IPS-11a (cell line): ENCODE measurements around the gene XXYLT1.

Source experiments
- H3K4me3 ChIP-seq: one replicate; pipeline ENCODE4 v1.5.1; 2013; ENCODE audit warnings: low read depth, low read length, control low read depth

XXYLT1 gene

DNA sequence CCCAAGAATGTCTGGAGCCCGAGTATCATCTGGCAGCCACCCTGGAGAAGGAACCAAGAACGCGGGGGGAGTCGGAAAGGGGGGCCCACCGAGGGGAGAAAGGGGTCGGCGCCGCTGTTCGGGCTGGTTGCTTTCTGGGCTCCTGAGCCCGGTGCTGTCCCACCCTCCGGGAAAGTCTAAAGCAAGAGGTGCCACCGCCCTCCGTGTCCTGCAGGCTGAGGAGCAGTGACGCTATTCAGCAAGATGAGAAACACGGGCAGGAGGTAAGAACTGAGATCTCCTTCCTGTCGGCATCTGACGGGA is 234.8 kb downstream of the XXYLT1 start:
- no peak overlapping the region for H3K4me3 ChIP-seq

DNA sequence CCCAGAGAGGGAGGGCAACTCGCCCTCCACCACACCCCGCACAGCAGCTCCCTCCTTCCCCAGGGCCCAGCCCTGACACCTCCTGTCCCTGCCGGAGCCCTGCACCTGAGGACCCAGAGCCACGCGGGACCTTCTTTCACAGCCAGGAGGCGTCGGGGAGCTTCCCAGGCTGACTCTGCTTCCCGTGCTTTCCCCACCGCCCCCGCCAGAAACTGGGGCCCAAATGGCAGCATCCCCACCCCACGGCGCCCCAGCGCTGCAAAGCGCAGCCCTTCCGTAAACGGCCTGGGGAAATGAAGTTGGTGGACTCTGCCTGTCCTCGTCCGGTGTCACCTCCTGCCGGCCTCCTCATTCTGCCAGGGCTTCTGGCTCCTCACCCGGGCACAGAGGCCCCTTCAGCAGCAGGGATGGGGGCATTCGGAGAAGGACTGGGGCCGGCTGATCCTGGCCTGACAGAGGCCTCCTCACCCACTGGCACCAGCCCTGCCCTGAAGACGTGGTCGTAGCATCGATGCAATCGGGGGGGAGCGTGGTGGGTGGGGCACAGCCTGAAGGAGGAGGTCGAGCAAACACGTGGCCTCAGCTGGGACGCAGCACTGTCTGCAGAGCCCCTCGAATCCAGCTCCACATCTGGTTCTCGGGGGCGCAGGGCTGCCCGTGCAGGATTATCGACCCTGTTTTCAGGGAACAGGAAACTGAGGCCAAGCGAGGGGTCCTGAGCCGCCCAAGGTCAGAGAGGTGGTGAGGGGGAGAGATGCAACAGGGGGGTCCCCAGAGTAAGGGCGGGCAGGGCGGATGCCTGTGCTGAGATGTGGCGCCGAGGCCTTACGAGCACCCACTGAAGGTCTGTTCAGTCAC is 235.4 kb downstream of the XXYLT1 start:
- no peak overlapping the region for H3K4me3 ChIP-seq

DNA sequence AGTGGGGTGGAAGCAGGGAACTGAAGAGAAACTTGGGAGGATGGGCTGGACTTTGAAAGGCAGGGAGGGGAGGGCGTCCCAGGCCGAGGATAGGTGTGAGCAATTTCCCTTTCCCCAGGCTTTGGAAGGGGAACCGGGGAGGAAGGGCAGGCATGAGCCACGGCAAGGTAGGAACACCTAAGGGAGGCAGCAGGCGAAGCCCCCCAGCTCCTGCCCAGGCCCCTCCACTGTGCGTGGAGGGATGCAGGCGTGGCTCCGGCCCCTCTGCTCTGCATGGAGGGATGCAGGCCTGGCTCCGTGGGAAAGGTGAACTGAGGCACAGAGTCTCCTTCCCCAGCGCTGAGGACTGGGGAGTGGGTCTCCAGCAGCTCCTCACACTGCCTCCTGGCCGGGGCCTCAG is 236.4 kb downstream of the XXYLT1 start:
- H3K4me3 ChIP-seq = no peak overlapping the region

DNA sequence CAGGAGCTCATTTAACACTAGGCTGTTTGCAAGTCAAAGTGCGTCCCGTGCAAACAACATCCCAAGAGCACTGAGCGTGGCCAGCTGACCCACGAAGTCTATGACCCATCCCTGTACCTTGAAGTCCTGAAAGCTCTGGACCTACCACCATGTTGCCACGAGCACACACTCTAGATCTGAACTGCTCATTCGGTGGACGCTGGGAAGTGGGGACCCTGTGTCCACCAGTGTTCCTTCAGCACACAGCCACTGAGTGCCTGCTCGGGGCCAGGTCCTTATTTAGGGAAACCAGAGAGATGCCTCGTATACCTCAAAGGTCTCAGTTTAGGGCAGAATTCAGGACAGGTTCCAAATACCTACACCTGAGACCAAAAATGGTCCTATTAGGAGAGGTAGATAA is 236.9 kb downstream of the XXYLT1 start:
- H3K4me3 ChIP-seq = no peak overlapping the region

DNA sequence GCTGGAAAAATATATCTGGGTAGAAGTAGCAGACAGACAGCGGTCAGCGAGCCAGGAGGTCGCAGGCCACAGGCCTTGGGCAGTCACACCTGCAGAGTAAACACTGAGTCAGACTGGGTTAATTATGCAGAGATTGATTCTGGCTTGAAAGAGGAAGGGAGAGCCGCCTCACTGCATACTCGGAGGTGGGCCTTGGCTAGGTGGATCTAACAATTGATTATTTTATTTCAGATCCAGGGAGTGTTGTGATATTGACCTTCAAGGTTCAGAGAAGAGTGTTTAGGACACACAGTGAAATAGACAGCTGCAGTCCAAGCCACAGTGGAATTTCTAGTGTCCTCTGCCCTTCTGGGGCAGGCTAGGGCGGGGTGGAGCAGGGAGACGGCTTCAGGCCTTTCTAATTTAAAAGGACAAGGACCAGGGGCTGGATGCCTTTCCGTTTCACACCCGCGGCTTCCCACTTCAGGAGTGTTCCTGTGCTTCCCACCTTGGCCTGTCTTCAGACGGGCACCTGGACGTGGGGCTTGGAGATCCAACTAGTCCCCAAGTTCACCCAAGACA is 237.3 kb downstream of the XXYLT1 start:
- H3K4me3 ChIP-seq = no peak overlapping the region

DNA sequence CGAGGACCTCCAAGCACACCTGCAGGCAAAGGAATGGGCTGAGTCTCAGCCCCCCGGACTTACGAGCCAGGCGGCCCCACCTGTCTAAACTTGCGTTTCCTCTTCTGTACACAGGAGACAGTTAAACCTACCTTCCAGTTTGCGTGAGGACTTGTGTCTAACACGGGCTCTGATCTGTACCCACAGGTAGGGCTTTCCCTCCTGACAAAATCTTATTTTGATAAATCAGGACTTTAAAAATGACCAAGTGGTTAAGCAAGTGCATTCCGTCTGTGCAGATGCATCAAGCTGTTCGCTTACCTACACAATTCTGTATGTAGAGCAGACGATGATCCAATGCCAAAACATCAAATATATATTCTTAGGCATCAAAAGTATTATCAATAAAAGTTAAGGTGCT is 238.0 kb downstream of the XXYLT1 start:
- no peak overlapping the region for H3K4me3 ChIP-seq

DNA sequence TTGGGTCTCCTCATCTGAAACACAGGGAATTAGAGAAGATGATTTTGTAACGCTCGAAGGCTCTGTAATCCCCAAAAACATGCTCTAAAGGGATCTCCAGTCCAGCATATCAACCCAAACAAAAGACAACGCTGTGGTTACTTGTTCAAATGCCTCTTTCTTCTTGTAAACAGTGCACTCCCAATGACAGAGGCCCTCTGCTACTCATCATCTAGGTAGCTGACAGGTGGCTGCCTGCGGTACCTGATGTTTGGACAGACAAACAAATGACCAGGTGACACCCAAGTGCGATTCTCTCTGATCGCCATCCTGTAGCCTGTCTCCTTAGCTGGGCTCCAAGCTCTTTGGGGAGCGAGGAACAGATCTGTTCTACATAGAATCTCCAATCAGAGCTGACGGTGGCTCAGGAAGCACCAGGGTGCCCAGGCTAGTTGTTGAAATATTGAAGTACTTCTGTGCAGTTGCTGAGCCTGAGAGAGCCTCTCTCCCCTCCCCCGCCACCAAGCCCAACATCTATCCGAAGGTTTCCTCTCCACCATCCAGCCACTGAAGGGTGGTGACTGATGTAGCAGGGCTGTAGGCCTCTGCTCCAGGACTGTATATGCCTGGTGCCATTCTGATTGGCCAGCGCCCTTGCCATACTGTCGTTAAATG is 238.7 kb downstream of the XXYLT1 start:
- H3K4me3 ChIP-seq = no peak overlapping the region

DNA sequence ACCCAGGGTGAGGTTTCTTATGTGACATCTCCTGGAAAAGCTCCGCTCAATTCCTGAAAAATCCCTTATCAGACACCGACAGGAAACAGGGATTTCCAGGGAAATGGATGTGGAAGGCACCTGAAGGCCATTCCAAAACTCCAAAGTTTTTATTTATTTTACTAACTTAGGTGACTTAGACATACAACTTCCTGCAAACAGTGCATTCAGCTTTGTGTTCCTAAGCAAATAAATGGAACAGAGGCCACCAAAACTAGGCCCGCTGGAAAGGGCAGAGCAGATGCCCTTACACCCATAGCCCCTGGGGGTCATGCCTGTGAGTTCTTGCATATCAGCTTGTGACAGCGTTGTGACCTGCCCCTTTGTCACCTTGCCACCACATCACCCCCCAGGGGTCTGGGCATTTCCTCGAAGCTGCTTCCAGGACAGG is 239.4 kb downstream of the XXYLT1 start:
- H3K4me3 ChIP-seq = no peak overlapping the region

DNA sequence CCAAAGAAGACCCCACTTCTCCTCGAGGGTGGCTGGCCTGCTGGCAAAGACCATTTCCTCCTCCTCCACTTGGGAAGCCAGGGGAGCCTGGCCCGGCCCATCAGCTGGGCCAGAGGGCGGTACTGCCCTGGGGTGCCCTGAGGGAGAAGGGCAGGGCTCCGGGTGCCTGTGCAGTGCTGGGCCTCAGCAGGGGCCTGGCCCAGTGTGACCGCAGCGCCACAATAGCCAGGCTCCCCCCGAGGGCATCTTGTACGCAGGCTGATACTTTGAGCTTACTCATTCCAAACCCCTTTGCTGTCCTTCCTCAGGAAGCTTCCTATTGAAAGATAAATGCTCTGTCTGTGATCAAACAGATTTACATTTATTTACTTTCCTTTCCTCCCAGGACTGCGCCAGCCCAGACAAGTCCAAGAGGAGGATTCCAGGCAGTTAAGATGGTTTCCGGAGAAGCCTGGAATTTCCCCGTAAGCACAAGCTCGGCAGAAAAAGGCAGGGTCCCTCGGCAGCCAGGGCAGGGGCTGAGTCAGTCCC is 240.1 kb downstream of the XXYLT1 start:
- H3K4me3 ChIP-seq = no peak overlapping the region

DNA sequence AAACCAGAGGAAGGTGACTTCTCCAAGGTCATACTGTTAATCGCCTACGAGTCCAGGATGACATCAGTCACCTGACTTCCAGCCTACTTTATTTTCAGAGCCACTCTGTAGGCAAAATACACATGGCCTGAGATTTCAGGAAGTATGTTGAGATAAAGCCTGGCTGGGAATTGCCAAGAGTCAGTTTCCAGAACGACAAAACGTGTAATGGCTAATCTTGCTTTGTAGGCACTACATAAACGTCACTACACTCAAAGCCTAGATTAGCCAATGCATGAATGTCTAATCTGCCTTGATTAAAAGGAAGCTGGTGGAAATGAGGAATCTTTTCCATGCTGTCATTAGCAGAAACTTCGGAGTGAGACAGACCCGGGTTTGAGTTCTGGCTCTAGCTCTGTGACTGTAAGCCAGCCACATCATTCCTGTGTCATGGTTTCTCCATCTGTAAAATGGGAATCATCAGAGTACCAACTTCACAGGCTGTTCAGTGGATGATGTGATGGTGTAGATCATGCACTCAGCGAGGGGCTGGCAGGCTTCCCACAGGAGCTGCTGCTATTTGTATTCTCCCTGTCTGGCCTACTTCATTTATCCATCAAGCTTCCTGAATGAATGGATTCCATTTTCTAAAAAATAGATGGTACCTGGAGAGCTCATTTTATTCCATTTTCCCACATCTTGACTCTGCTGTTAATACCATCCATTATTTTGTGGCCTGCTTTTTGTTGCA is 241.9 kb downstream of the XXYLT1 start:
- no peak overlapping the region for H3K4me3 ChIP-seq

DNA sequence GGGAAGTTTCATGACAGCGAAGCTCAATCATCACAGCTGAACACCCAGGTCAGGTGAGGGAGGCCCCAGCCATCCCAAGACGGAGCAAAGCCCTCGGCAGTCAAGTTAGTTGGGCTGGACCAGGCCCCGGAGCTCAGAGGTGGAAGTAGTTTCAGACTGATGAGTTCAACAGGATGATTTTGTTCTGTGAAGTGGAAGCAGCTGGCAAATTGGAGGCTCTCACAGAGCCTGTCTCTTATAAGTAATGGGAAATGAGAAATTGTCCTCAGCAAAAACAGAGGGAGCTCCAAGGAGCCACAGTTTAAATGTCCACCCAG is 245.1 kb downstream of the XXYLT1 start:
- H3K4me3 ChIP-seq = no peak overlapping the region

DNA sequence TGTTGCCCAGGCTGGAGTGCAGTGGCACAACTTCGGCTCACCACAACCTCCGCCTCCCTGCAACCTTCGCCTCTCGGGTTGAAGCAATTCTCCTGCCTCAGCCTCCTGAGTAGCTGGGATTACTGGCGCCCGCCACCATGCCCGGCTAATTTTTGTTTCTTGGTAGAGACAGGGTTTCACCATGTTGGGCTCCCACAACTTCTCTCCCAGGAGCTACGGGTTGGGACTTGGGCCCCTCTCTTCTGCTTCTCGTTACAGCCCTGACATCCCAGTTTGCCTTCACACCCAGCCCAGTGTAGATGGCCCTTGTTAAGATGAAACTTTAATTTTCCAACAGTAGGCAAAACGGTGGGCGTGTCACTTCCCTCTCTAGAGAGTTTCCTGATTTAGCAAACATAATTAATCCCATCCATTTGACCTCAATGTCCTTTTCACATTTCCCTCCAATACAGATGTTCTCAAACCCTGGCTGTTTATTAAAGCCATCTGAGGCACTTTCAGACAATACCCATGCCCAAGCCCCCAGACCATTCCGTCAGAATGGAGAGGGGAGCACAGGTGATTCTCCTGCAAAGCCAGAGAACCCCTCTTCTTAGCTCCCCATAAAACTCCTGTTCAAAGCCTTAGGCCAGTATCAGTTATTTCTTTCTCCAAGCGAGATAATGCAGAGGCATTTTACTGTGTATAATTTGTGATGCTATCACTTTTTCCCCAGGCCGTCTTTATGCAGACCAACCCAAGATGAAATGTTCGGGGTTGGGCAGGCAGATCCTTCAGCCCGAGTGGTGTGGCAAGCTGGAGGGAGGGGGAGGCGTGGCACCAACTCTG is 245.7 kb downstream of the XXYLT1 start:
- no peak overlapping the region for H3K4me3 ChIP-seq

DNA sequence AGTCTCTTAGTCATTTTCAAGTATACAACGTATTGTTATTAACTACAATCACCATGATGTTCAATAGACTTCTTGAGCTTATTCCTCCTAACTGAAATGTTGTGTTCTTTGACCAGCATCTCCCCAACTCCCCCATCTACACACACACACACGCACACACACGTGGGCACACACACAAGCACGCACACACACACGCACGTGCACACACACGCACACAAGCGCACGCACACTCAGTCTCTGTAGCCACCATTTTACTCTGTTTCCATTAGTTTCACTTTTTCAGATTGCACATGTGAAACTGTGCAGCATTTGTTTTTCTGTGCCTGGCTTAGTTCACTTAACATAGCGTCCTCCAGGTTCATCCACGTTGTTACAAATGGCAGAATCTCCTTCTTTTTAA is 247.0 kb downstream of the XXYLT1 start:
- H3K4me3 ChIP-seq = no peak overlapping the region

DNA sequence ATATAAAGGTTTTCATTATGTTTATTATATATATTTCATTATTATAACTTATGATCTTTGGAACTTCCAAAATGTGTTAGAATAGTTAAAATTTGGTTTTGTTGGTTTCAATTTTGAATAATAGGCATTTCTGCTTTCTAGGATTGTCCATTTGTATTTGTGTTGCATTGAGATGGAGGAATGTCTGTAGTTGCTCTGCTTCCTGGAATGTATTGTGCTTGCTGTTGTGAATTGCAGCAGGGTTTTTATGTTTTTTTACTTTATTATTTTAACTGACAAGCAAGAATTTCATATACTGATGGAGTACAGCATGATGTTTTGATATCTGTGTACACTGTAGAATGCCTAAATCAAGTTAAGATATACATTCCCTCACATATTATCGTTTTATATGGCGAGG is 247.4 kb downstream of the XXYLT1 start:
- no peak overlapping the region for H3K4me3 ChIP-seq

DNA sequence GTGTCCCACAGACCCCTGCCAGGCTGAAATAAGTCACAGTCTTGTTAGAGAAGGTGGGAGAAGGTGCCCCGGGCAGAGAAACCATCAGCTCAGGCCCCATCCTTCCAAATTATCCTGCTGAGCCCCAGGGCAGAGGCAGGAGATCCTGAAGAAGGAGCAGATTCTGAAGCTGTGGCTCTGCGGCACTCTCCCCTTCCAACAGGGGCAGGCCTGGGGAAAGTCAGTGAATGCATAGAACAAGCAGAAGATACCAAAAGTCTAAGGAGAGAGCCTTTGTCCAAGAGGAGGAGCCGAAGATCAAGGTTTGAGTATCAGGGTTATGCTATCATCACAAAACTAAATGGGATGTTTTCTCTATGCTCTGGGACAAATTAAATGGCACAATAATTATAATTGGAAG is 249.3 kb downstream of the XXYLT1 start:
- H3K4me3 ChIP-seq = no peak overlapping the region

DNA sequence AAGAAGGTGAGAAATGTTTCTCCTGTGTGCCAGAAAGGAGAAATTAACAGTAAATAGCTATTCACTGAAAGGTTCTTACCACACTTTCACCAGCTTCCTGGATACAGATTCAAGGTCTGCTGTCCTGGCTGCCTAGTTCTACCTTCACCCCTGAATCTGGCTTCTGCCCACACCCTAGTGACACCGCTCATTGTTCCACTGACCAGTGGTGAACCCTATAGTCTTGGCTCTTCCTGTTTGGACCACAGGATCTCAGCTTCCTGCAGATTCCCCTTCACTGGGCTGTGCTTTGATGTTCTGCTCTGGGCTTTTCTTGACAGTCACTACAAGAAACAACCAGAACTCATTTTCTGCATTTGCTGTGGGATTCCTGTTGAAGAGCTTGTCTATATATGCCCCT is 250.0 kb downstream of the XXYLT1 start:
- no peak overlapping the region for H3K4me3 ChIP-seq

DNA sequence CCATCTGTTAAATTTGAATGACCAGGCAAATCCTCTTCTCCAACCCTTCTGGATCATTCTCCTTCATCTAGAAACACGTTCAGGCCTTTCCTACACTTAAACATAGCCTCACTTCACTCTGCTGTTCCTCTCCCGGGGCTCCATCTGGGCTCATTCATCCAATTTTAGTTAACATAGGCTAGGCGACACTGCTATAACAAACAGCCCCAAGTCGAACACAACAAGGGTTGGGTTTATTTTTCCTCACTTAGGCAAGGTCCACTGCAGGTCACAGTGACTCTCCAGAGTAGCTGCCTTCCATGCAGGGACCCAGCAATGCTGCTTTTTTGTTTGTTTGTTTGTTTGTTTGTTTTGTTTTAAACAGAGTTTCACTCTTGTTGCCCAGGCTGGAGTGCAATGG is 250.8 kb downstream of the XXYLT1 start:
- H3K4me3 ChIP-seq = no peak overlapping the region

DNA sequence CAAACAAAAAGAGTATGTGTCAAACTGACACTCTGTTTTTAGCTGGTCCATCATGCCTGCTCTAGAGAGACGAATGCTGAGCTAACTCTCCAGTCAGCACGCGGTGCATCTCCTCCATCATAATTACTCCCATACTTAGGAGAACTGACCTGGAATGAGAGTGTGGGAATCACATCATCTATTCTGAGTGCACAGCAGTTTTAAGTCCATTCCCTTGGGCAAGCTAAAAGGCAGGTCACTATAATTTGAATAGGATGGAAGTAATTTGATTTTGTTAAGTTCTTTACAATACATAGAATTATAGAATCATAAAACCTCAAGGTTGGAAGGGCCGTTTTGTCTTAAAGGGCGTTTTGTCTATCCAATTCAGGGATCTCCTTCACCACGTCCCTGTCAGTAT is 251.6 kb downstream of the XXYLT1 start:
- no peak overlapping the region for H3K4me3 ChIP-seq
